Body of pancreas (tissue), 4 donors: ENCODE data around the gene ARIH1.

Experiments used
- CTCF ChIP-seq, 7 experiments: fragments of 450-650 bp in 4 of 7; fragments of 200-600 bp in 3 of 7; sonication (generic) in 3 of 7; IDR thresholded peaks; one replicate each; pipeline ENCODE4 v1.5.1; 2016 to 2019; ENCODE audit warnings: antibody characterized with exemption in 7 of 7
- POLR2A ChIP-seq, 3 donors: fragments of 450-650 bp; IDR thresholded peaks; one replicate each; pipeline ENCODE4 v1.6.1; 2016; ENCODE audit warnings: antibody characterized with exemption in 3 of 3, mild to moderate bottlenecking in 2 of 3

- TF ChIP-seq CTCF (IDR thresholded peaks at IDR 0.05), result no peak
- no peak for TF ChIP-seq POLR2A (IDR thresholded peaks at IDR 0.05)
These were observed 64.8 kb downstream of the ARIH1 start for GRCh38 chr15:72538931-72539330.
